Right lobe of liver (tissue), 6 donors: ENCODE results near the gene CEP63. TPM values are rescaled to one million over a fixed set of nuclear protein-coding genes. Genes with fewer than 3 reads are reported as not detected.
"Not testable (repeated sequence)": the region's sequence is repeated elsewhere in the genome, so short reads cannot be mapped to it uniquely, and the experiment has no call there.

Experiments used
- ATAC-seq, 4 donors: fragments of 200-7000 bp; cut with Tn5 transposase; one replicate each; pipeline ENCODE4 v1.9.1; 2020; ENCODE audit warnings: mild to moderate bottlenecking in 4 of 4, moderate library complexity in 4 of 4
- DNase-seq, 3 donors: peaks; one replicate each; pipeline ENCODE4 v3.0.0-alpha.2; 2020
- H3K27ac ChIP-seq, 3 donors: fragments of 200-600 bp; one replicate each; pipeline ENCODE4 v1.8.0; 2022
- H3K27me3 ChIP-seq, 2 donors: fragments of 200-600 bp; one replicate each; pipeline ENCODE4 v1.8.0; 2022
- H3K36me3 ChIP-seq, 4 donors: fragments of 200-600 bp; sonication (generic) in 1 of 4; one replicate each; pipeline versions ENCODE4 v1.5.1 to v1.8.0; 2017 to 2022; ENCODE audit warnings: control low read depth in 1 of 4
- H3K4me1 ChIP-seq, 4 donors: fragments of 200-600 bp; sonication (generic) in 1 of 4; one replicate each; pipeline versions ENCODE4 v1.5.1 to v1.8.0; 2017 to 2022; ENCODE audit warnings: control low read depth in 1 of 4
- H3K4me3 ChIP-seq, 3 donors: fragments of 200-600 bp; one replicate each; pipeline ENCODE4 v1.8.0; 2022
- H3K9me3 ChIP-seq, 4 donors: fragments of 200-600 bp; sonication (generic) in 1 of 4; one replicate each; pipeline versions ENCODE4 v1.5.1 to v1.8.0; 2017 to 2022; ENCODE audit warnings: control low read depth in 1 of 4
- CTCF ChIP-seq, 4 donors: fragments of 200-600 bp in 3 of 4; fragments of 450-650 bp in 1 of 4; IDR thresholded peaks; one replicate each; pipeline versions ENCODE4 v1.5.1 to v1.8.0; 2016 to 2022; ENCODE audit warnings: antibody characterized with exemption in 4 of 4, mild to moderate bottlenecking in 2 of 4
- POLR2A ChIP-seq: fragments of 450-650 bp; IDR thresholded peaks from one replicate; pipeline ENCODE4 v1.6.1; 2017; ENCODE audit warnings: antibody characterized with exemption, mild to moderate bottlenecking
- WGBS: methylation state at CpG from one replicate; pipeline ENCODE4 v1.1.6; 2018; ENCODE audit warnings: low coverage, low lambda C conversion rate; ENCODE audit not compliant: insufficient coverage; ENCODE audit errors: missing lambda C conversion rate; 5-methylcytosine and 5-hydroxymethylcytosine counted together
- intact Hi-C, 2 donors: fragments of 100-400 bp; cut with DNase I; formaldehyde crosslinking; loops; one replicate each; pipeline versions ENCODE4 v1.11.2 to v1.14.1; 2022
- total RNA-seq, 6 experiments: library from RNA; depleted of rRNA in 2 of 6; stranded (reverse); fragments of >200 nt in 2 of 6; fragmentation: NEBNext Ultra II Directional in 3 of 6; extraction: Animal tissue kit (Norgen Biotek cat#: 25700) in 3 of 6; gene quantifications; one replicate each; pipeline versions ENCODE4 v1.1.0 to v1.2.4, GENCODE V29; 2016 to 2023
- donor health status: DM: no; HTN: yes; CAD: no.
- donor health status: DM: no; HTN: no; CAD: no.
- donor health status: DM: no; HTN: no; CAD: no.
- donor health status: DM: no; HTN: yes; CAD: no.
- donor health status: DM: no; HTN: yes; CAD: no.

The CEP63 gene
- total RNA-seq, 6 experiments from 2014 or later: 8.7 to 14.4 (median 9.1) TPM

GRCh38 chr3:134544316-134544715, 58.5 kb downstream of the CEP63 start:
- no peaks in the 10 kb centered on the region for H3K9me3 ChIP-seq
- no peaks in the 10 kb centered on the region for H3K27me3 ChIP-seq
- no peak overlapping the region for H3K4me3 ChIP-seq
- H3K36me3 ChIP-seq: peaks cover 0 to 36% (median 14%) of the 10 kb centered on the region in 4 donors
- H3K4me1 ChIP-seq: no peaks in the 10 kb centered on the region
- intact Hi-C loops: no loop called here
- 48% methylated on average over 2 of the region's 2 CpGs for WGBS
- H3K27ac ChIP-seq: no peak overlapping the region
- TF ChIP-seq CTCF (IDR thresholded peaks at IDR 0.05) (no peak), POLR2A (no peak)
- DNase-seq: no peak
- no peak for ATAC-seq

DNA sequence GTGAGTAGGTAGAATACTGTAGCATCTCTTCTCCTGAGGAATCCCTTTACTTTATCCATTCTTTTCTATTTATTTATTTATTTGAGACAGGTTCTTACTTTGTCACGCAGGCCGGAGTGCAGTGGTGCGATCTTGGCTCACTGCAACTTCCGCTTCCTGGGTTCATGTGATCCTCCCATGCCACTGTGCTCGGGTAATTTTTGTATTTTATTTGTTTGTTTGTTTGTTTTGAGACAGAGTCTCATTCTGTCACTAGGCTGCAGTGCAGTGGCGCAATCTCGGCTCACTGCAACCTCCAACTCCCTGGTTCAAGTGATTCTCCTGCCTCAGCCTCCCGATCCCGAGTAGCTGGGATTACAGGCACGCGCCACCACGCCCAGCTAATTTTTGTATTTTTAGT, 58.9 kb downstream of the CEP63 start:
- H3K27ac ChIP-seq, intact Hi-C loops, H3K9me3 ChIP-seq, H3K27me3 ChIP-seq, H3K4me1 ChIP-seq, ATAC-seq, H3K4me3 ChIP-seq: not testable (repeated sequence)
- peaks cover 0 to 41% (median 14%) of the 10 kb centered on the region in 4 donors for H3K36me3 ChIP-seq
- 89% methylated on average over 12 of the region's 12 CpGs for WGBS
- DNase-seq: peak in 1 of 3 donors; percentile 53

DNA sequence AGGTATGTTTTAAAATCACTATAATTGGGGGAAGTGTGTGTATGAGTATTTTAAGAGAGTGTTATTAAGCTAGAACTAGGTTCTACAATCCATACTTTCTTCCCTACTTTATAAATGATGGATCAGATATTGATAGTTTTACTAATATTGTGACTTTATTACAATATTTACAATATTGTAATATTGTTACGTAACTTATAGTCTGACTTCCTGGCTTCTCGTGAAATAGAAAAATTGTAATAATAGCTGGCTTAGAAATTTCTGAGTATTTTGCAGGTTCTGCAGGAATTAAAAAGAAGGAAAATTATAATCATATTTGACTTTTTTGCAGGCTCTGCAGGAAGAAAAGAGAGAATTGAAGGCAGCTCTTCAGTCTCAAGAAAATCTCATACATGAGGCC, 60.0 kb downstream of the CEP63 start:
- intact Hi-C loops: no loop called here
- Histone ChIP-seq H3K27ac (no peak overlapping the region), H3K4me1 (no peaks in the 10 kb centered on the region), H3K9me3 (no peaks in the 10 kb centered on the region), H3K27me3 (no peaks in the 10 kb centered on the region), H3K36me3 (peaks cover 0 to 50% (median 16%) of the 10 kb centered on the region in 4 donors), H3K4me3 (no peak overlapping the region)
- ATAC-seq: no peak
- 85% methylated on average over 2 of the region's 2 CpGs for WGBS
- DNase-seq: no peak
- TF ChIP-seq CTCF (IDR thresholded peaks at IDR 0.05) (no peak), POLR2A (no peak)

- H3K4me3 ChIP-seq: no peak overlapping the region
- DNase-seq: no peak
- no peaks in the 10 kb centered on the region for H3K27me3 ChIP-seq
- H3K27ac ChIP-seq: no peak overlapping the region
- no peaks in the 10 kb centered on the region for H3K4me1 ChIP-seq
- TF ChIP-seq CTCF (IDR thresholded peaks at IDR 0.05) (no peak), POLR2A (no peak)
- ATAC-seq: no peak
- H3K36me3 ChIP-seq: peaks cover 0 to 45% (median 13%) of the 10 kb centered on the region in 4 donors
- intact Hi-C loops: no loop called here
- no peaks in the 10 kb centered on the region for H3K9me3 ChIP-seq
Measured at GRCh38 chr3:134552784-134553183, 66.9 kb downstream of the CEP63 start.

GRCh38 chr3:134559591-134559990, 73.7 kb downstream of the CEP63 start:
- Histone ChIP-seq H3K27me3 (no peaks in the 10 kb centered on the region), H3K4me1 (no peaks in the 10 kb centered on the region), H3K27ac (no peak overlapping the region), H3K9me3 (no peaks in the 10 kb centered on the region), H3K4me3 (no peak overlapping the region), H3K36me3 (peaks cover 0 to 5% (median 0%) of the 10 kb centered on the region in 4 donors)
- no peak for DNase-seq
- no peak for ATAC-seq
- TF ChIP-seq POLR2A (no peak), CTCF (IDR thresholded peaks at IDR 0.05) (no peak)
- WGBS: 100% methylated on average over 2 of the region's 3 CpGs
- intact Hi-C loops: no loop called here
